PC-3 (cell line): ENCODE data around the gene CEP126. TPM values are rescaled to one million over a fixed set of nuclear protein-coding genes. Genes with fewer than 3 reads are reported as not detected.
A peak's percentile ranks its signal among the peaks of the same experiment; 100 is the strongest.

Experiments
- ATAC-seq: fragments of 200-7000 bp; cut with Tn5 transposase; 2 replicates; pipeline ENCODE4 v1.9.1; 2020; ENCODE audit warnings: mild to moderate bottlenecking, moderate library complexity
- BruUV-seq: library from RNA; stranded (reverse); fragments of 400-500 nt; replicated peaks from 2 replicates; lab custom pipeline; 2021; lab: Mats Ljungman, UMichigan
- CTCF ChIA-PET: fragments of 300-600 bp; sonication (Branson Sonifier 250); formaldehyde crosslinking; loops from one replicate; lab custom pipeline; 2022; ENCODE audit warnings: antibody characterized with exemption; lab: Charles Lee
- POLR2A ChIA-PET: fragments of 300-600 bp; sonication (Branson Sonifier 250); formaldehyde crosslinking; loops from one replicate; lab custom pipeline; 2022; ENCODE audit warnings: antibody characterized with exemption; ENCODE audit not compliant: unreplicated experiment; lab: Charles Lee
- DNase-seq: peaks from one replicate; pipeline ENCODE4 v3.0.0-alpha.2; 2015
- H2AFZ ChIP-seq: fragments of 300-600 bp; sonication (generic); 2 replicates; pipeline ENCODE4 v1.6.0; 2016; ENCODE audit warnings: antibody characterized with exemption, low read length
- H3F3A ChIP-seq: fragments of 300-600 bp; sonication (generic); one replicate; pipeline ENCODE4 v1.6.0; 2017; ENCODE audit warnings: antibody characterized with exemption, low read length, control low read depth, mild to moderate bottlenecking; ENCODE audit not compliant: unreplicated experiment
- H3K27ac ChIP-seq: fragments of 300-600 bp; sonication (generic); 2 replicates; pipeline ENCODE4 v1.5.1; 2016; ENCODE audit warnings: mild to moderate bottlenecking, low read length
- H3K27me3 ChIP-seq: fragments of 300-600 bp; sonication (generic); 2 replicates; pipeline ENCODE4 v1.6.1; 2016; ENCODE audit warnings: low read length, mixed read lengths
- H3K36me3 ChIP-seq: fragments of 300-600 bp; sonication (generic); 2 replicates; pipeline ENCODE4 v1.6.1; 2016; ENCODE audit warnings: low read depth, mixed run types, low read length, mixed read lengths
- H3K4me1 ChIP-seq: fragments of 300-600 bp; sonication (generic); 2 replicates; pipeline ENCODE4 v1.5.1; 2016; ENCODE audit warnings: low read length; ENCODE audit not compliant: insufficient read depth
- H3K4me2 ChIP-seq: fragments of 300-600 bp; sonication (generic); 2 replicates; pipeline ENCODE4 v1.6.0; 2016; ENCODE audit warnings: low read length
- H3K4me3 ChIP-seq: fragments of 300-600 bp; sonication (generic); 2 replicates; pipeline ENCODE4 v1.5.1; 2016; ENCODE audit warnings: mild to moderate bottlenecking, low read length, mixed read lengths
- H3K79me2 ChIP-seq: fragments of 300-600 bp; sonication (generic); 2 replicates; pipeline ENCODE4 v1.6.1; 2017; ENCODE audit warnings: low read length, mixed read lengths
- H3K9ac ChIP-seq: fragments of 300-600 bp; sonication (generic); 2 replicates; pipeline ENCODE4 v1.6.0; 2016; ENCODE audit warnings: mild to moderate bottlenecking, low read length
- H3K9me2 ChIP-seq: fragments of 300-600 bp; sonication (generic); replicated peaks from 2 replicates; pipeline ENCODE4 v1.6.1; 2016; ENCODE audit warnings: mixed run types, low read length, mixed read lengths
- H3K9me3 ChIP-seq: fragments of 300-600 bp; sonication (generic); 2 replicates; pipeline ENCODE4 v1.6.1; 2016; ENCODE audit warnings: low read length, mixed read lengths
- H4K20me1 ChIP-seq: fragments of 300-600 bp; sonication (generic); 2 replicates; pipeline ENCODE4 v1.6.1; 2016; ENCODE audit warnings: low read length, mixed read lengths
- EZH2 ChIP-seq: fragments of 300-600 bp; sonication (generic); IDR thresholded peaks from one replicate; pipeline ENCODE4 v1.6.1; 2017; ENCODE audit warnings: antibody characterized with exemption, mild to moderate bottlenecking, low read length; ENCODE audit not compliant: unreplicated experiment
- EZH2phosphoT487 ChIP-seq: fragments of 300-600 bp; sonication (generic); IDR thresholded peaks from 2 replicates; pipeline ENCODE4 v1.6.1; 2018; ENCODE audit warnings: mild to moderate bottlenecking, antibody characterized with exemption, low read length, borderline replicate concordance
- intact Hi-C: fragments of 100-400 bp; cut with micrococcal nuclease; formaldehyde crosslinking; loops from 2 replicates; pipeline ENCODE4 v1.9.0; 2023
- total RNA-seq: library from RNA; depleted of rRNA; stranded (reverse); fragments of >200 nt; gene quantifications from 2 replicates; pipeline ENCODE4 v1.2.3, GENCODE V29; 2014
- TF ChIP-seq, protein P1 (sequence below): fragments of 300-600 bp; sonication (generic); conservative IDR thresholded peaks from 2 replicates; pipeline ENCODE4 v1.5.1; 2017; ENCODE audit warnings: antibody characterized with exemption, low read depth, mild to moderate bottlenecking, low read length

Gene CEP126
- total RNA-seq, 1 experiment from 2014 or later: 2.5 TPM

DNA sequence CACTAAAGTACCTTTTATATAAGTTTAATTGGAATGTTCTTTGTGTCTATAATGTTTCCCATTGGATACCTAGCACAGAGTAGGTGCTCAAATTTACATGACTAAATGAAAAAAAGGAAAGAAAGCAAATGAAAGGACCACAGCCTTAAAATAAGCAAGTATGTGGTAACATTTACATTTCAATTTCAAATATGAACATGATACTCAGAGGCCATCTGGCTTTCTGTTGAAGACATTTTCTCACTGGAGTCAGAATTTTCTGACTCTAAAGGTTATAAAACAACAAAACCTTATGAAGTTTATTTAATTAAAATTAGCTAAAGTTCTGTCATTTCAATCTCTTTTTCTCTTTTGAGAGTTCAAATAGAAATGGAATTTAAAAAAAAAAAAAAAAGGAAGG lies 2.4 kb downstream of the CEP126 start:
- no TSS peak for BruUV-seq
- intact Hi-C loops: loop anchor here (5.0 to 10.0 kb wide), 3 partner anchors 195 to 428 kb away; partner anchors contain the start of genes BIRC2 and YAP1
- H3K4me1 ChIP-seq: peaks cover 43% of the 10 kb centered on the region

GRCh38 chr11:101920992-101921391 lies 6.2 kb downstream of the CEP126 start:
- Histone ChIP-seq H3K9me2 (no peaks in the 10 kb centered on the region), H3K9ac (no peak overlapping the region), H3K27me3 (no peaks in the 10 kb centered on the region), H3K9me3 (no peaks in the 10 kb centered on the region), H3K27ac (no peak overlapping the region), H3K4me1 (peaks cover 13% of the 10 kb centered on the region), H3K79me2 (no peaks in the 10 kb centered on the region), H3K36me3 (no peaks in the 10 kb centered on the region), H2AFZ (no peak overlapping the region), H4K20me1 (no peaks in the 10 kb centered on the region), H3F3A (no peaks in the 10 kb centered on the region), H3K4me2 (no peak overlapping the region; the same call in 1 of the 2 replicates), H3K4me3 (no peak overlapping the region)
- no TSS peak for BruUV-seq
- DNase-seq: peak; percentile 48
- no peak for TF ChIP-seq EZH2
- intact Hi-C loops: no loop called here
- peak; percentile 98 for ATAC-seq
- CTCF ChIA-PET: interaction anchor here (0.6 kb wide), 2 partner anchors 53 to 58 kb away, joined by 3 read pairs; no protein-coding TSS in a partner anchor
- POLR2A ChIA-PET: no interaction called here

More for the DNA sequence above, 2.4 kb downstream of the CEP126 start:
- H3K9me3 ChIP-seq: no peaks in the 10 kb centered on the region
- no peak overlapping the region for H3K9ac ChIP-seq
- no peaks in the 10 kb centered on the region for H3K79me2 ChIP-seq
- H3K36me3 ChIP-seq: no peaks in the 10 kb centered on the region
- no peak overlapping the region for H2AFZ ChIP-seq
- no peak overlapping the region for H3K4me3 ChIP-seq
- H3F3A ChIP-seq: no peaks in the 10 kb centered on the region
- ATAC-seq (no peak), DNase-seq (no peak)
- H3K9me2 ChIP-seq: no peaks in the 10 kb centered on the region
- no peaks in the 10 kb centered on the region for H3K27me3 ChIP-seq
- no peak overlapping the region for H3K4me2 ChIP-seq
- TF ChIP-seq EZH2phosphoT487 (no peak), EZH2 (no peak)
- TF ChIP-seq, protein P1, sequence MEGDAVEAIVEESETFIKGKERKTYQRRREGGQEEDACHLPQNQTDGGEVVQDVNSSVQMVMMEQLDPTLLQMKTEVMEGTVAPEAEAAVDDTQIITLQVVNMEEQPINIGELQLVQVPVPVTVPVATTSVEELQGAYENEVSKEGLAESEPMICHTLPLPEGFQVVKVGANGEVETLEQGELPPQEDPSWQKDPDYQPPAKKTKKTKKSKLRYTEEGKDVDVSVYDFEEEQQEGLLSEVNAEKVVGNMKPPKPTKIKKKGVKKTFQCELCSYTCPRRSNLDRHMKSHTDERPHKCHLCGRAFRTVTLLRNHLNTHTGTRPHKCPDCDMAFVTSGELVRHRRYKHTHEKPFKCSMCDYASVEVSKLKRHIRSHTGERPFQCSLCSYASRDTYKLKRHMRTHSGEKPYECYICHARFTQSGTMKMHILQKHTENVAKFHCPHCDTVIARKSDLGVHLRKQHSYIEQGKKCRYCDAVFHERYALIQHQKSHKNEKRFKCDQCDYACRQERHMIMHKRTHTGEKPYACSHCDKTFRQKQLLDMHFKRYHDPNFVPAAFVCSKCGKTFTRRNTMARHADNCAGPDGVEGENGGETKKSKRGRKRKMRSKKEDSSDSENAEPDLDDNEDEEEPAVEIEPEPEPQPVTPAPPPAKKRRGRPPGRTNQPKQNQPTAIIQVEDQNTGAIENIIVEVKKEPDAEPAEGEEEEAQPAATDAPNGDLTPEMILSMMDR: no peak
- ChIA-PET POLR2A (no interaction called here), CTCF (interaction anchor here (0.6 kb wide), 2 partner anchors 15 to 28 kb away, joined by 8 to 10 read pairs; no protein-coding TSS in a partner anchor)
- no peak overlapping the region for H3K27ac ChIP-seq
- H4K20me1 ChIP-seq: no peaks in the 10 kb centered on the region

DNA sequence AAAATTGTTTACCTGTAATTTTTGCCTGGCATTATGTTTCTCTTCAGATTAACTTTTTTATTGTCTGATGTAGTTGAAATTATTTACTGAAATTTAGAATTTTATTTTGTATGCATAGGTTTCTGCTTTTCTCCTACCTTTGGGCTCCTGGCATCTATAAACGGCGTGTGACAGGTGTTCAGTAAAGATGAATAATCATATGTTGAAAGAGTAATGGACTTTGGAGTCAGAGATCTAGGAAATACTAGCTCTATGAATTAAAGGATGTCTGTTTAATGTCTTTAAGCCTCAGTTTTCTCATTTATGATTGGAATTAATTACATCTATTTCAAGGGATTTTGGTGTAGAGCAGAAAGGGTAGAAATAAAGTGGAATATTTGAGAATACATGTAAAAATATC lies 8.7 kb downstream of the CEP126 start:
- Histone ChIP-seq H3K9me2 (no peaks in the 10 kb centered on the region), H3K27me3 (no peaks in the 10 kb centered on the region), H3K4me1 (peaks cover 8% of the 10 kb centered on the region), H3K36me3 (no peaks in the 10 kb centered on the region), H4K20me1 (no peaks in the 10 kb centered on the region), H2AFZ (no peak overlapping the region), H3K4me3 (no peak overlapping the region), H3K9me3 (no peaks in the 10 kb centered on the region), H3K4me2 (no peak overlapping the region), H3F3A (no peaks in the 10 kb centered on the region), H3K27ac (no peak overlapping the region), H3K9ac (no peak overlapping the region), H3K79me2 (no peaks in the 10 kb centered on the region)
- ChIA-PET POLR2A (no interaction called here), CTCF (no interaction called here)
- no peak for TF ChIP-seq EZH2phosphoT487
- TF ChIP-seq, protein P1: no peak
- no TSS peak for BruUV-seq
- DNase-seq (no peak), ATAC-seq (no peak)
- intact Hi-C loops: no loop called here
